GM18526 (cell line): ENCODE results near the gene STAT1.

ENCODE experiments used
- POLR2A ChIP-seq: IDR thresholded peaks from 3 replicates; pipeline ENCODE4 v1.6.1; 2011; ENCODE audit not compliant: insufficient read length; ENCODE audit errors: extremely low read depth

The STAT1 gene

DNA sequence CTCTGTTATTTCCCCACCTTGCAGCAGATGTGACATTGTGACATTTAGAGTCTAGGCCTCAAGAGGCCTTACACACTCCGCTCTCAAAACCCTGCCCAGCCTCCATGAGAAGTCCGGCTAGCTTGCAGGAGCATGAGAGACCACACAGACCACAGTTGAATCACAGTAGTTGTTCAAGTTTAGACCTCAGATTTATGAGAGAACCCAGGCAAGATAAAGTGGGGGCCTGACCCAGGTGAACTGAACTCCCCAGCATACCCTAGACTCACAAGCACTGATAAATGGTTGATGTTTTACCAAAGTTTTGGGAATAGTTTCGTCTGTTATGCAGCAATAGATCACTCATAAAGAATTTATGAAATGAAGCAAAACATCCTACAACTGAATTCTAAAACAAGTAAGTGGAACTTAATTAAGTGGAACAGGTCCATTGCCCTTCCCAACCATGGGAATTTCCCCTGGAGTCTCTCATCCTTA is 4.7 kb upstream of the STAT1 start:
- TF ChIP-seq POLR2A: peak; percentile 20

DNA sequence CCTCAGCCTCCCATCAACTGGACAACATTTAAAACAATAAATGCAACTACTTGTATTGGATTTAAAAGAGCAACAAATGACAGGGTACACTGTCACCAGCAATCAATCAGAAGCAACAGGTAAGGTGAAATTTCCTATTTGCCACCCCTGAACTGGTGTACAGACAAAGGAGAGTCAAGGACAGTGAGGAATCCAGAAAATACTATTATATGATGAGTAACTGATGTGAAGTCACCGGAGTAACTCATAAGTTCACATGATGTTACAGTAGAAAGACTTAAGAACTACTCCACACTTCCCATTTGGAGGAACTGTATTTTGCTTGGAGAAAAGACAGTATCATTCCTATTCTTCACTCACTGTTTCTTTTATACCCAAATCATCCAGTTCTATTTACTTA is 4.1 kb upstream of the STAT1 start:
- no peak for TF ChIP-seq POLR2A

DNA sequence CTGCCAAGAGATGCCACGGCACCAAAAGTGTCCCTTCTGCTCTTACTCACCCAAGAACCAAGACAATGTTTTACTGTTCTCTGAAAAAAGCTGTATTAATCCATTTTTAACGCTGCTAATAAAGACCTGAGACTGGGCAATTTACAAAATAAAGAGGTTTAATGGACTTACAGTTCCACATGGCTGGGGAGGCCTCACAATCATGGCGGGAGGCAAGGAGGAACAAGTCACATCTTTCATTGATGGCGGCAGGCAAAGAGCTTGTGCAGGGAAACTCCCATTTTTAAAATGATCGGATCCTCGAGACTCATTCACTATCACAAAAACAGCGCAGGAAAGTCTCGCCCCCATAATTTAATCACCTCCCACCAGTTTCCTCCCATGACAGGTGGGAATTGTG is 1.9 kb upstream of the STAT1 start:
- TF ChIP-seq POLR2A: no peak

DNA sequence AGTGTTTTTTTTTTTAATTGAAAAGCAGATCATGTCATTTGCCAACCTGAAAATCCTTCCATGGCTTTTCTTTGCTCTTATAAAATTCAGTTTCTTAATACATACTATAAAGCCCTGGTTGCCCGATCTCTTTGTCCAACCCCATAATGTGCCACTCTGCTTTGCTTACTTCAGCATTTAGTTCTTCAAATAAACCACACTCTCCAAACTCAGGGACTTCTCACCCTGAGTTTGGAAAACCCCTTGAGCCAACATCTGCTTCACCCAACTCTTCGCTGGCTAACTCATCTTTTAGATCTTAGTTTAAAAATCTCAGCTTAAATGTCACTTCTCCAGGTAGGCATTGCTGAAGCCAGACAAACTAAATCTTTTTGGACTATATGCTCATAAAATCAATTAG is 1.3 kb upstream of the STAT1 start:
- no peak for TF ChIP-seq POLR2A

DNA sequence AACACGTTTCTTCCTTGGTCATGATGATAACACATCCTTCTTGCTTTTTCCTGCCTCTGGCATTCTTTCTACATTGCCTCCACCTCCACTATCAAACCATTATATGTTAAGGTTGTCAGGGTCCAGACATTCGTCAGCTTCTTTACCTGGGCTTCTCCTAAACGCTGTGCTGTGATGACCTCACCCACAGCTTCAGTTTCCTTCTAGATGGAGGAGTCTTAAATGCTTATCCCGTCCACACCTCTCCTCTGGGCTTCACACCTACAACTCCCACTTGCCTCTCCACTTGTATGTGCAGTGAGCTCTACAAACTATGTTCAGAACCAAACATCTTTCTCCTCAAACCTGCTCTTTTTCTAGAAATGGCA is 666 bp upstream of the STAT1 start:
- no peak for TF ChIP-seq POLR2A

DNA sequence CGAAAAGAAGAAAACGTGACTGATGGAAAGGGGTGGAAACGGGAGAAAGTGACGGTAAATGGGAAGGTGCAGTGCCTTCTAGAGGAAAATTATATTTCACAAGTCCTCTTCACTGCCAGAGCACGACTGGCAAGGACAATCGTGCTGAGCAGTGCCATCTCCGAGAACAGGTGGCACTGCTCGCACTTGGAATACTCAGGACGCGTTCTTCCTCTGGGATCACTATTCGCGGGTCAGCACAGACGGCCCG is 364 bp downstream of the STAT1 start:
- no peak for TF ChIP-seq POLR2A

DNA sequence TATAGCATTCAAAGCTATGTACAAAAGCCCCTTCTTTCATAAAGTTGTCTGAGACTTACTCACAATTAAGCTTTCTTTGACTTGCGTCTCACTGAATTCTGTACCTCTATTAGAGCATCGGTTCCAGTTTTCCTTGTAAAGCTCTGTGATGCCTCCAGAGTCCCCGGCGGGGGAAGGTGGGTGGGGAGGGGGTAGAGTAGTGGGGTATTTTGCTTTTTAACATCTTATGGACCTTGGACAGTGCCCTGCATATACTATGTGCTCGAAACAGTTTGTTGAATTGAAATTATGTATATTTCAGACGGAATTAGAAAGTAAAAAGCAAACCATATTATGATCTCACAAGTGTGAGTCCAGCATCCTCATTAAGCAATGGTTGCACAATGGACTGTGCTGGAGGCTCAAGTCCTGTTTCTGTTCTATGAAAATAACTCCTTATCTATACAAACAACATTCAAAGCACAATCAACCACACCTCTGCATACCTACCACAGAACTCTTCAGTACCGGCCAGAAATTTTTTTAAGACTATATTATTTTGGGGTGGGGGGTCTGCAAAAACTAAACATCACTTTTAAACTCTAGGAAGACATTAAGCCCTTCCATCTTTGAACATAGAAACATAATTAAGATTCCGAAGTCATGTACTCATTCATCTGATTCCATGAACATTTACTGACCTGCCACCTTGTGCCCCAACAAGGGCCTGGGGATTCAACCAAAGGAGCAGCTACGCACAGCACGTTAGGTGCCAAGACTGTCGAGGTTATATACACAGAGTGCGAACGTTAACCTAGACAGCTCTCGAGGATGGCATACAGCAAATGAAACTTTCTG is 908 bp downstream of the STAT1 start:
- TF ChIP-seq POLR2A: peak; percentile 15

DNA sequence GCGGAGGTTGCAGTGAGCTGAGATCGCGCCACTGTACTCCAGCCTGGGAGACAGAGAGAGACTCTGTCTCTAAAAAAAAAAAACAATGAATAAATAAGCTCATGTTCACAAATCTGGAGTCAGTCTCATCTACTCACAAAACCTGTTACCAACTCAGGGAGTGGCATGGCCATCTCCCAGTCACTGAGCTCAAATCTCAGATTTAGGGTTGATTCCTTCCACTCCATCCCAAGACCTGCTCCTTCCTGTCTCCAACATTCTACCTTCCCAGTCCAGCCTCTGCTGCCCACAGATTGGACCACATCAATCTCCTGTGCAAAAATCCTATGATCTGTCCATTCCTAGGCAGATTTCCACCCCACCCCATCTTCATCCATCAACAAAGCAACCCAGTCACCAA is 1.6 kb downstream of the STAT1 start:
- TF ChIP-seq POLR2A: peak; percentile 19

DNA sequence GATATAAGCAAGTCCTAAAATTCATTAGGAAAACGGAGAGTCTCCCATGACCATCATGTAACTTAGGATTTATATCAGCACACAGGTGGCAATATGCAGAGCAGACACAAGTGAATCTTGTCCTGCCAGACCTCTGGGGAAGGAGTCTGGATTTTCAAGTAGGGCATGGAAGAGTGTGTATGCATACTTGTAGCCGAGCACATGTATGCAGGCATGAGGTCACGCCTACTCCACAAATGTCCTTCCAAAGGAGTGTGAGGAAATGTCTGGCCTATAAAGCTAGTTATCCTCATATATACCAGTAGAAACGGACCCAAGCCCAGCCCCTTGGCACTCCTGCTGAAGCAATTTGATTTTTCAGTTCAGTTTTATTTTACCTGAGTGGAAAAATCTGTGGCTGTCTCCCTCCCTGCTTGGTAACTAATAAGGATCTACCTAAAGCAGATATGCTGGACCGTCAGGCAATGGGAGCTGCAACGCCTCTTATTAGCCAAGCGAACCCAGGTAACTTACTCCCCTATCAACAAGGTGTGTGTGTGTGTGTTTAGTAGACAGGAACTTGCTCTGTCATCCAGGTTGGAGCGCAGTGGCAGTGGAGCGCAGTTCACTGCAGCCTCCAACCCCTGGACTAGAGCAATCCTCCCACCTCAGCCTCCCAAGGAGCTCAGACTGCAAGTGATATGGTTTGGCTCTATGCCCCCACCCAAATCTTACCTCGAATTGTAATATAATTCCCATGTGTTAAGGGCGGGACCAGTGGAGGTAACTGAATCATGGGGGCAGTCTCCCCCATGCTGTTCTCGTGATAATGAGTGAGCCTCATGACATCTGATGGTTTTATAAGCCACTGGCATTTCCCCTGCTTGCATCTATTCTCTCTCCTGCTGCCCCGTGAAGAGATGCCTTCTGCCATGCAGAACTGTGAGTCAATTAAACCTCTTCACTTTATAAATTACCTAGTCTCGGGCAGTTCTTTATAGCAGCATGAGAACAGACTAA is 2.8 kb downstream of the STAT1 start:
- TF ChIP-seq POLR2A: peak; percentile 29

DNA sequence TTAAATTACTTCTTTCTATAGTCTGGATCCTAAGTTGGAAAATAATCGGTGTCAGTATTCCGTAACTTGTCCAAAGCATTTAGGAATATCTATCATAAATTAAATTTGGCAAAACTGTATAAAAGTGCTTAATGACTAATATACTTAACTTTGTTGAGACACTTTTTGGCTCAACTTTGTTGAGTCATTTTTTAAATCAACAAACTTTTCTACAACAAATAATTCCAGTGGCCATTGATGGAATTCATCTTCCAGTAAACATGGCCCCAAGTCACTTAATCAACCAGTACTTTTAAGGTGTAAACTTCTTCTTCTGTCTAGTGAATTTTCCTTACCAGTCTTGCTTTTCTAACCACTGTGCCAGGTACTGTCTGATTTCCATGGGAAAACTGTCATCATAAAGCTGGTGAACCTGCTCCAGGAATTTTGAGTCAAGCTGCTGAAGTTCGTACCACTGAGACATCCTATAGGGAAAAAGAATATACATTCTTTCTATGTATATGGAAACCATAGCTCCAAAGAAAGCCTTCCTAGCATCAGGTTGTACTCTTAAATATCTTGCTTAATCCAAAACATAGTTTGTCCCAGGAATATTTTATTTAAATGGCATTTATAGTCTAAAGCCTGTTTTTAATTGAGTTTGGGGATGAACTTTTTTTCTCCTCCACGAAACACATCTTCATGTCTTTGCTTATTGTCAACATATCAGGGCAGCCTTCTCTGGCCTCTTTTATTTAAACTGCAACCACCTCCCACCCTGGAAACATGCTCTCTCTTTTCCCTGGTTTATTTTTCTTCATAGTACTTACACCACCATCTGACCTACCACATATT is 4.2 kb downstream of the STAT1 start:
- peak; percentile 12 for TF ChIP-seq POLR2A

DNA sequence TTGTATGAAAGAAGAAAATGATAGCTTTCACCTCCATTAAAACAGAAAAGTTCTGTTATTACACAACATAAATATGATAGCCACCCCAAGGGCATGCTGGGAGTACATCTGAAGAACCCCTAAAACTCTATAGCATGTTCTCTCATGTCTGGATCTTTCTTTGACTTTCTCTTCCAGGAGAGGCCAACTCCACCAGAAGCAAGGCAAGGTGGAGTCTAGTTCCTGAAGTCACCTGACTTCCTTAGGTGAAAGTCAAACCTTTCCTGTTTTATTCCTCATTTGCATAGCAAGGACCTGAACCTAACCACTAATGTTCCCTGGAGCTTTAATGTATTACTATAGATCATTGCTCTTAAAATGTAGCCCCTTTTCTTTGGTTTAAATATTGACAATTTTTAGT is 5.7 kb downstream of the STAT1 start:
- TF ChIP-seq POLR2A: no peak

DNA sequence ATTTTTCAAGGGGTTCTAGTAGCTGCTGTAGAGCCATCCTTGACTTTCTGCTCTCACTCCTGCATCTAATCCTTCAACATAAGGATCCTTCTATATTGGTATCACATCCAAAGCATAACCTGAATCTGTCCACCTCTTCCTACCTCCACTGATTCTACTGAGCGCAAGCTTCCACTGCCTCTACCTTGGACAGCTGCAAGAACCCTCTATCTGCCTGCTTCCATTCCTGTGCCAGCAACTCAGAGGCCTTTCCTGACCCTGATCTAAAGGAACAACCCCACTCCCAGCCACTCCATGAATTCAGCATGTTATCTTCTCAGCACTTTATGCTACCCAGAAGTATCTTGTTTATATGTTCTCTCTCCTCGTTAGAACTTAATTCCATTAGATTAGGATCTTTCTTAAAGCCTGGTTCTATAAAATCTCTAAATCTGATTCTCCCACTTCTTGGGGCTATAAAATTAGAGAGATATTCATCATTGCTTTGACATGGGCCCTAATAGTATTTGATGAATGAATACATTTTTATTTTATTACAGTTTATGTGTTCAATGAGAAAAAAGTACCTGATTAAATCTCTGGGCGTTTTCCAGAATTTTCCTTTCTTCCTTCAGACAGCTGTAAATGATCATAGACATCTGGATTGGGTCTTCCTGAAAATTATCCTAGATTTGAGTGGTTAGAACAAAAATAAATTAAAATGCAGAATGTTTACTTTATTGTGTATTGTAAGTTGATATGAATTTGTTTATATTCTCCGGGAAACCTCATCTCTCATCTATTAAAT is 6.8 kb downstream of the STAT1 start:
- TF ChIP-seq POLR2A: no peak

DNA sequence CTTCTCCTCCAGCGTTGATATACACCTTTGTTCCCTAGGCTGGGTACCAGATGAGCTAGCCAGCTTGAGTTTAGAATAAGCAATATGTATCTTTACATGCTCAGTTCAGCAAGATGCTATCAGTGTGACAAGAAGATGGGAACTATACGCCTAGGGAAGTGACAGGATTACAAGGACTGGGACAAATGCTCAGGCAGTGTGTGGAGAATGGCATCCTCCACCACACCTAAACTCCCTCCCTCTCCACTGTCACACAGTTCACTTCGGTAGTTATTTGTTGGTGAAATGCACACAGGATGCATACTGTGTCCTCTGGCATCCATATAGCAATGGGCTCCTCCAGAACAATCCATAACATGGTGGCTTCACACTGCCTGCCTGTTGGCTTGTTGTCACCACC is 7.7 kb downstream of the STAT1 start:
- no peak for TF ChIP-seq POLR2A
